C4-2B (cell line): ENCODE data around the gene TDRD3.

Source experiments
- CTCF ChIP-seq: fragments of 450-650 bp; conservative IDR thresholded peaks from 2 replicates; pipeline ENCODE4 v1.5.1; 2017; ENCODE audit warnings: mild to moderate bottlenecking
- ZFX ChIP-seq: fragments of 450-650 bp; IDR thresholded peaks from 2 replicates; pipeline ENCODE4 v1.6.1; 2017

DNA sequence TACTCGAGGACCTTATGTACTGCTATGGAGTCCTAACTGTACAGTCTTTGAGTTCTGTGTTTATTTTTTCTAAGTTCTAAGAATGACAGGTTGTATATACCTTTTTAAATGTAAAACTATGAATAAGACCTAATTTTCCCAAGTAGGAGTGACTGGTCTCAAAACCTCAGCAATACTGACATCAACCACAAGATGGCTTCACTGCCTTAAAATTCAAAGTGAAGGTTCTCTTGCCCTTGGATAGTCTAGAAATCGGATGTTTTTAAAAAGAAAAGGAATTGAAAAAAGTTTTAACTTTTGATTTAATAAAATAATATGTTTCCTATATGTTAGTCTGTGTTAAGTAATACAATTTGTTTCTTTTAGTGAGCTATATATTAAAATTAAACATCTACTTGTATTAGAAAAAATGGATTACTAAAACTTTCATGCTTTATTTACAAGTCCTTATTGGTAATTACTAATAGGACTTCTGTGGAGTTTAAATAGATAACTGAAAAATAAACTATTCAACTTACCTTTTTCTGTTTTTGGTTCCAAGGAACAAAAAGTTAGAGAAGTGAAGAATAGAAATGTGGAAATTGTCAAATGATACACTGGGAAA is 52.0 kb downstream of the TDRD3 start:
- TF ChIP-seq CTCF (peak; percentile 77), ZFX (no peak)
